Body of pancreas (tissue), 4 donors: Measurements from ENCODE around the gene DNHD1.

ENCODE experiments used
- POLR2A ChIP-seq, 3 donors: fragments of 450-650 bp; IDR thresholded peaks; one replicate each; pipeline ENCODE4 v1.6.1; 2016; ENCODE audit warnings: antibody characterized with exemption in 3 of 3, mild to moderate bottlenecking in 2 of 3
- TF ChIP-seq, protein P1 (sequence below), 7 experiments: fragments of 450-650 bp in 4 of 7; fragments of 200-600 bp in 3 of 7; sonication (generic) in 3 of 7; IDR thresholded peaks; one replicate each; pipeline ENCODE4 v1.5.1; 2016 to 2019; ENCODE audit warnings: antibody characterized with exemption in 7 of 7

DNA sequence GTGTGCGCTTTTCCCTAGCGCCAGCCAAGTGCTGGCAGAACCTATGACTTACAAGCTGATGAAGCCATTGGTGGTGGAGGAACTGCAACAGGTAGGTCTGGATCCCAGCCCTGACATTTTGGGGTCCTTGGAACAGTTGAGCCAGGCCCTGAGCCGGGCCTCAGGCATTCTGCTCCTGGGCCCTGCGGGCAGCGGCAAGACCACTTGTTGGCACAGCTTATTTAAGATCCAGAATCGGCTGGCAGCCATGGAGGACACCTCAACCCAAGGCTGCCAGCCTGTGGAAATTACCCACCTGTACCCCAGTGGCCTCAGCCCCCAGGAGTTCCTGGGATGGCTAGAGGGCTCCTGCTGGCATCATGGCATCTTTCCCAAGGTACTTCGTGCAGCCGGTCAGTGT lies 49.7 kb downstream of the DNHD1 start:
- TF ChIP-seq, protein P1, sequence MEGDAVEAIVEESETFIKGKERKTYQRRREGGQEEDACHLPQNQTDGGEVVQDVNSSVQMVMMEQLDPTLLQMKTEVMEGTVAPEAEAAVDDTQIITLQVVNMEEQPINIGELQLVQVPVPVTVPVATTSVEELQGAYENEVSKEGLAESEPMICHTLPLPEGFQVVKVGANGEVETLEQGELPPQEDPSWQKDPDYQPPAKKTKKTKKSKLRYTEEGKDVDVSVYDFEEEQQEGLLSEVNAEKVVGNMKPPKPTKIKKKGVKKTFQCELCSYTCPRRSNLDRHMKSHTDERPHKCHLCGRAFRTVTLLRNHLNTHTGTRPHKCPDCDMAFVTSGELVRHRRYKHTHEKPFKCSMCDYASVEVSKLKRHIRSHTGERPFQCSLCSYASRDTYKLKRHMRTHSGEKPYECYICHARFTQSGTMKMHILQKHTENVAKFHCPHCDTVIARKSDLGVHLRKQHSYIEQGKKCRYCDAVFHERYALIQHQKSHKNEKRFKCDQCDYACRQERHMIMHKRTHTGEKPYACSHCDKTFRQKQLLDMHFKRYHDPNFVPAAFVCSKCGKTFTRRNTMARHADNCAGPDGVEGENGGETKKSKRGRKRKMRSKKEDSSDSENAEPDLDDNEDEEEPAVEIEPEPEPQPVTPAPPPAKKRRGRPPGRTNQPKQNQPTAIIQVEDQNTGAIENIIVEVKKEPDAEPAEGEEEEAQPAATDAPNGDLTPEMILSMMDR (IDR thresholded peaks at IDR 0.05), result no peak
- no peak for TF ChIP-seq POLR2A (IDR thresholded peaks at IDR 0.05)
